DLD1 (cell line): Measurements from ENCODE around the gene C17orf113.
"Not testable (repeated sequence)": the region's sequence is repeated elsewhere in the genome, so short reads cannot be mapped to it uniquely, and the experiment has no call there.

Source experiments
- in situ Hi-C: cut with HindIII; loops from 2 replicates; pipeline ENCODE4 v1.10.0; 2017; ENCODE audit warnings: low sequenced_read_pairs

C17orf113 gene

GRCh38 chr17:42042598-42043319 lies 7.6 kb downstream of the C17orf113 start:
- in situ Hi-C loops = no loop called here

DNA sequence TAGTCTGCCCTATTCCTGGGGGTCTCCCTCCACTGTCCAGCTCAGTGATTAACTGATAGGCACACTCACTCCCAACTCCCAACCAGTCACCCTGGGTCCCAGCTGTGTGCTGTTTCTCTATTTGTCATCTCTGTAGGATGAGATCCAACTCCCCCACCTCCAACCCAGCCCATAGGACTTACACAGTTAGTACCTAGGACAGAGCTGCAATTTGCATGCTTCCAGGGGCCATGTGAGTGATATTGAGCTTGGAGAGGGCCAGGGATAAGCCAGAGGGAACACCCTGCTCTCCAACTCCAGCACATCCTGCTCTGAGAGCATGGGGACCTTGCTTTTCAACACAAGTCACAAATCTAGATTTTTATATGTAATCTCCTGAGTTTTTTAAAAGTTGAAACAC lies 8.8 kb downstream of the C17orf113 start:
- in situ Hi-C loops = no loop called here

GRCh38 chr17:42040818-42041217 lies 9.6 kb downstream of the C17orf113 start:
- in situ Hi-C loops = no loop called here

DNA sequence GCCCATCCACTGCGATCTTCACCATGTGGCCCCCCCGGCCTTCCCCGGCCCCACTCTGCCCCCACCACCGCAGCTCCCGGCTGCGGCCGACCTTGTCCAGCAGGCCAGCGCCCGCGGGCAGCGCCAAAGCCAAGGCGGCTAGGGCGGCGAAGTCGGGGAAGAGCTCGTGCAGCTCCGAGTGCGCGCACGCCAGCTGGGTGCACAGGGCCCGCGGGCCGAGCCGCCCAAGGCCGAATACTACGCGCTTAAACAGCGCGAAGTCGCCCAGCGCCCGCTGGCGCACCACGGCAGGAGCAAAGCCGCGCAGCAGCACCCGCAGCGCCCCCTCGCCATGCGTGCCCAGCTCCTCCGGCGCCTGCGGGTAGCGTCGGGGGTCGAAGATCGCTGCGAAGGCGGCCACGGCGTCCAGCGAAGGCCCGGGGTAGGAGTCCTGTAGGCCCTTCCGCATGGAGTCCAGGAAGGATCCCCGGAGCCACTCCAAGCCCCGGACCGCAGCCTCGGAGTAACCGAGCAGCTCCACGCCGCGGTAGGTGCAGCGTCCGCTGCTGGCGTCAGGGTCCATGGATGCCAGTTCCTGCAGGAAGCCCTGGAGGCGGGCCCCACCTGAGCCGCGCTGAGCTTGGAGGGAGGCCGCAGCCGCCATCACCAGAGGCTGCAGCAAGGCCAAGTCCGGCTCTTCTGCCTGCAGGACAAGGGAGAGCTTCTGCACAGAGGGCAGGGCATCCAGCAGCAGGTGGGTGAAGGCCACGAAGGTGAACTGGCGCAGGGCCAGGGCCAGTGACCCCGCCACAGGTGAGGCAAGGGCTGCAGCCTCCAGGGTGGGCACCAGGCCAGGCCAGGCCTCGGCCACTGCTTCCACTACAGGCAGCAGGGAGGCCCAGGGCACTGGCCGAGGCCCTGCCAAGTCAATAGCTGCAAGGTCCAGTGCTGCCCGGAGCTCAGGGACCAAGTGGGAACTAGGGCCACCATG lies 10.3 kb downstream of the C17orf113 start:
- in situ Hi-C loops = no loop called here

DNA sequence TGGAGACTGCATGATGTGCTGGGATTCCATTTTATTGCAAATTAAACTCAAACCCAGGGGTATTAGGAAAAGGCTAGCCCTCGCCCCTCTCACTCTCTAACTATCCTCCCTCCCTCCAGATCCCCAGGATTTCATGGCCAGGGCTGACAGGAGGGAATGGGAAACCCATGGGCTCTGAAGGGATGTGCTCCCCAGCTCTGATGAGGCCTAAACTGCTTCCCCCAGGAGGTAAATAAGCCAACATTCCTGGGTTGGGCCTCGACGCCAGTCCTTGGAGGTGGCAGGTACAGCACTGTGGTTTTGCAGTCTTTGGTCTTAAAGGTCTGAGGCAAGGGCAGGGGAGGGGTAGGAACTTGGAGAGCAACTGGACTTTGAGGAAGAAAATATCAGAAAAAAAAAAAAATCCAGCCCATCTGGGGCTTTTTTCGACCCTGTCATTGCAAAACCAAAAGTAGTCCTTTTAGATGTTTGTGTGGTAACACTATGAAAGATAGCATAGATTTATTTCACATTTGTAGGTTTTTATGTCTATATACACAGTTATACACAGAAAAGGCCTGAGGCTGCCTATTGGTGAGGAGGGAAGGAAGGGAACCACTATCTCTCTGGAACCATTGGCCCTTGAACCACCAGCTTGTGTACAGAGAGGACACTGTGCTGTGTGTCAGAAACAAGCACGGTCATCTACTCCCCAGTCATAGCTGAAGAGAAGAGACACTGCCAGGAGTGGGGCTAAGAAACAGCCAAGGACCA lies 12.0 kb downstream of the C17orf113 start:
- in situ Hi-C loops = no loop called here

- in situ Hi-C loops = no loop called here
These were observed 16.3 kb downstream of the C17orf113 start for GRCh38 chr17:42034059-42034458.

DNA sequence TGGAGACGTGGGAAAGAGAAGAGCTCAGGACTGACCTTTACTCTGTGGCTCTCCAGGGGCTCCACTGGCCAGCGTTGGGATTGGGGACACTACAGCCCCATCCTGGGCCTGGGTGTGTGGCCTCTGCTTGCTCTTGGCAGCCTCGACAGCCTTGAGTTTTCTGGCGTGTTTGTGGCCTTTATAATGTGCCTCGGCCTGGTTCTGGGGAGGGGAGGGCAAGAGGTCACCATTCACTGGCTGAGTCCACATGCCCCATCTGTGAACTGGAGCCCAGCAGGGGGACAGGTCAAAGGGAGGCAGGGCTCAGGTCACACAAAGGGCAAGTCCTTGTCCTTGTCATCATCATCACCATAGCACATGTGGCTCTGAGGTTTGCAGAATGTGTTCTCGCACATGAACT lies 18.8 kb downstream of the C17orf113 start:
- in situ Hi-C loops = no loop called here

- in situ Hi-C loops = no loop called here
These were observed 21.6 kb downstream of the C17orf113 start for GRCh38 chr17:42028791-42029127.

GRCh38 chr17:42027961-42028790 lies 22.2 kb downstream of the C17orf113 start:
- in situ Hi-C loops = no loop called here

- in situ Hi-C loops = no loop called here
These were observed 22.9 kb downstream of the C17orf113 start for GRCh38 chr17:42027590-42027889.

- in situ Hi-C loops = no loop called here
These were observed 23.4 kb downstream of the C17orf113 start for GRCh38 chr17:42026857-42027589.

- in situ Hi-C loops = no loop called here
These were observed 24.5 kb downstream of the C17orf113 start for GRCh38 chr17:42025936-42026335.

GRCh38 chr17:42025191-42025579 lies 25.2 kb downstream of the C17orf113 start:
- in situ Hi-C loops = no loop called here

DNA sequence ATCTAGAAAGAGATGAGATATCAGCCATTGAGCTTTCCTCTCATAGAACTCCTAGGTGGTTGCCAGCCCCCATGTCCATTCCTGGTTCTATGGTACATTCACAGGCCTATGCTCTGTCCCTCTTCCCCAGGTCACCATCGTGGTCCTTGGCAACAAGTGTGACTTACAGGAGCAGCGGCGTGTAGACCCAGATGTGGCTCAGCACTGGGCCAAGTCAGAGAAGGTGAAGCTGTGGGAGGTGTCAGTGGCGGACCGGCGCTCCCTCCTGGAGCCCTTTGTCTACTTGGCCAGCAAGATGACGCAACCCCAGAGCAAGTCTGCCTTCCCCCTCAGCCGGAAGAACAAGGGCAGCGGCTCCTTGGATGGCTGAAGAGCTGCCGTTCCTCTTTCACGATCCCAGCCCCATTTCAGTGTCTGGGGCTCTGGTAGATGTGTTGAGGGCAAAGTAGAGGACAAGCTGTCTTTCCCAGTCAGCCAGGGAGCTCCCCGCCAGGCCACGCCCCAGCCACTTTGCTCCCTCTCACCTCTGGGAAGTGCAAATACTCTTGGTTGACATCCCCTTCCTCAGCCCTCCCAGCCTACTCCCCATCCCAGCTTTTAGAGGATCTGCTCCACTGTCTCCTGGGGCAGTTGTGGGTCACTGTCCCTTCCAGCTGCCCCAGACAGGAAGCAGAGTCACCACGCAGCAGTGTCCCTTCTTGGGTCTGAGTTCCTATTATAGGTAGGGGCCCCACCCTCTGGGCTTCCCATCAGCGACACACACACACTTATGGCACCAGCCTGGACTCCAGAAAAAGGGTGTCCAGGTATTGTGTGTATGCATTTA lies 26.7 kb downstream of the C17orf113 start:
- in situ Hi-C loops = no loop called here

GRCh38 chr17:42020845-42021244 lies 29.6 kb downstream of the C17orf113 start:
- in situ Hi-C loops = not testable (repeated sequence)

DNA sequence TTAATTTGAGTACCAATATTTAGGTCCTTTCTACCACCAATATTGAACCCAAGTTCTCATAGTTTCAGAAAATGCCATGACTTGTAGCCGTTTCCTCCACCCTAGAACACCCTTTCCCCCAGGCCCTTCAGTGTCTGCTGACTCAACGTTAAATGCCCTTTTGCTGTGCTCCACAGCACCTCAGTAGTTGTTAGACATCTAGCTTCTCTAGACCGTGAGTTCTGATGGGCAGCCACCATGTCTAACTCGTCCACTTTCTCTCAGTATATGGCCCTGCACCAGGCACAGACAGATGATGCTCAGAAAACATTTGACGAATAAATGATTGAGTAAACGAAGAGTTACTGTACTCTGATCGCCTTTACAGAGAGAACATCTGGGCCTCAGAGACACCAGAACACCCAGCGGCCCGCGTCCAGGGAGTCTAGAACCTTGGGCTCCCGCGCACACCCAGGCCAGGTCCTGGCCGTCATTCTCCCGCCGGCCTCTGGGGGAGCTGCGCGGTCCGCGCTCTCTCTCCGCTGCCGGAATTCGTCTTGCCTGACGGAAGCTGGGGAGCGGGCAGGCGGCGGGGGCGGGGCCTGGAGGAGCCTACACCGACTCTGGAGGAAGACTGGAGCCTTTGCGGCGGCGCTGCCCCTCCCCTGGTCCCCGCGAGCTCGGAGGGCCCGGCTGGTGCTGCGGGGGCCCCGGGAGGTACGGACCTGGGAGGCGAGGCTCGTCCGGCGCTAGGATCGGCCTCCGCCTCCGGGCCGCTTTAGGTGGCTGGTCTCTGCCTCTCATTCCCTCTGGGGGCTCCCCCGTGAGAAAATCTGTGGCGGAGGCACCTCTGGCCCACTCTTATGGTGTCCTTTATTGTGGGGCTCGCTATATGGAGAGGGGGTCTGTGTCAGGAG lies 30.6 kb downstream of the C17orf113 start, which contains the start of gene NKIRAS2:
Gene NKIRAS2 (plus strand): TSS at position 582 of the 896 bp plus-strand sequence. CDS start 1,488 bp downstream, outside the sequence.
- in situ Hi-C loops = no loop called here

- in situ Hi-C loops = no loop called here
These were observed 31.4 kb downstream of the C17orf113 start for GRCh38 chr17:42018988-42019387.

- in situ Hi-C loops = no loop called here
These were observed 32.1 kb downstream of the C17orf113 start for GRCh38 chr17:42018339-42018738.
